HG02938 (cell line): ENCODE measurements around the gene SEMA4D.
"Not testable (repeated sequence)": the region's sequence is repeated elsewhere in the genome, so short reads cannot be mapped to it uniquely, and the experiment has no call there.

ENCODE experiments used
- ATAC-seq: cut with Tn5 transposase; IDR thresholded peaks from one replicate; pipeline ENCODE4 v1.9.1; 2021; ENCODE audit warnings: mild to moderate bottlenecking, moderate library complexity; ENCODE audit not compliant: unreplicated experiment

The SEMA4D gene

DNA sequence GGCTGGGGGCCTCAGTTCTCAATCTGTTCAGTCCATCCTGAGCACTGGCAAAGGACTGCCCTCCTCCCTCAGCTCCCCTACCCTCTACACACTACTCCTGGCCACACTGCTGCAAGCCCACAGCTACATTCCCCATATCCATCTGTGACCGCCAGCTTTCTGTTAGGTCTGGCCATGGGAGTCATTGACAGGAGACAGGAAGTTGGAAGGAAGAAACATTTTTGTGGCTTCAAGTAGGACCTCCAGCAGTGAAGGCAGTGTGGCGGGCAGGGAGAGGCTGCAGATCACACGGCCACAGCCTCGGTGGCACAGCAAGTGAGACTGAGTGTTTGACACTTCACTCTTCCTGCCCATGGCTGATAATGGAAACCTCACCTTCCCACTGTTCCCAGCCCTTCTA, 123.7 kb downstream of the SEMA4D start:
- no peak for ATAC-seq

DNA sequence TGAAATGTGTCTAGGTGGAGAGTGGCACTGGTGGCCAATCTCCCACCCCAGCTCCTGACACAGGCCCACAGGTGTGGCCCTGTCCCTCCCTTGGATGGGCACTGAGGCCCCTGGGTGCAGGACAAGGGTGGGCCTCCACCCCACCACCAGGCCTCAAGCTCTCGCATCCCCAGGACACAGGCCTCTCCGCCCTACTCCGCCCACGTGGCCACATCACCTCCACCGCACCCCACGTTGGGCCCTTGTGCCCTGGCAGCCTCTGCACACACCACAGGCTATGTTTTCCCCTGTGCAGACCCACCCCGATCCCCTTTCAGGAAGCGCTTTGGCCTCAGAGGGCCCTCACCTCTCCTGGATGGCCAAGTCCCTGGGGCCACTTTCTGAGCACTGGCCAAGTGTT, 124.9 kb downstream of the SEMA4D start:
- ATAC-seq = no peak

DNA sequence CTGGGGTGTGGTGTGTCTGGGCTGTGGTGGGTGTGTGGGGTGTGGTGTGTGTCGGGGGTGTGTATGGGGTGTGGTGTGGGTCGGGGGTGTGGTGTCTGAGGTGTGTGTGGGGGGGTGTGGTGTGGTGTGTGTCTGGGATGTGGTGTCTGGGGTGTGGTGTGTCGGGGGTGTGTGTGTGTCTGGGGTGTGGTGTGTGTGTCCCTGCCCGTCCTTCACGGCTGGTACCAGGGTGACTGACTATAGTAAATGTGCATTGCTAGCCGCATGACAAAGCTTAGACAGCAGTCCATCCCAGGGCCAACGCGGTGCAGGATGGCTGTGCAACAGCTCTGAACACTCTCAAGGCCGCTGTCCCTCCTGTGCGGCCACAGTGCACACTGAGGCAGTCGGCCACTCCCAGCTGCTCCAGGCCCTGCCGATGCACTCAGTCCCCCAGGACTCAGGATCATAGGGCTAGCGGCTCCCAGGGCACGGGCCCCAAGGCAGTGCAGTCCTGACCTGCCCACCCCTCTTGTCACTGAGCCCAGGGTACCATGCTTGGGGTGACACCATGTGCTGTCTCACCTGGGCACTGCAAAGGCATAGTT, 125.6 kb downstream of the SEMA4D start:
- ATAC-seq = no peak

DNA sequence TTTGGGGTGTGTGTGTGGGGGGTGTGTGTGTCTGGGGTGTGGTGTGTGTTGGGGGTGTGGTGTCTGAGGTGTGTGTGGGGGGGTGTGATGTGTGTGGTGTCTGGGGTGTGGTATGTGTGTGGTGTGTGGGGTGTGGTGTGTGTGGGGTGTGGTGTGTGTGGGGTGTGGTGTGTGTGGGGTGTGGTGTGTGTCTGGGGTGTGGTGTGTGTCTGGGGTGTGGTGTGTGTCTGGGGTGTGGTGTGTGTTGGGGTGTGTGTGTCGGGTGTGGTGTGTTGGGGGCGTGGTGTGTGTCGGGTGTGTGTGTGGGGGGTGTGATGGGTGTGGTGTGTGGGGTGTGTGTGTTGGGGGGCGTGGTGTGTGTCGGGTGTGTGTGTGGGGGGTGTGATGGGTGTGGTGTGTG, 126.1 kb downstream of the SEMA4D start:
- ATAC-seq = not testable (repeated sequence)

DNA sequence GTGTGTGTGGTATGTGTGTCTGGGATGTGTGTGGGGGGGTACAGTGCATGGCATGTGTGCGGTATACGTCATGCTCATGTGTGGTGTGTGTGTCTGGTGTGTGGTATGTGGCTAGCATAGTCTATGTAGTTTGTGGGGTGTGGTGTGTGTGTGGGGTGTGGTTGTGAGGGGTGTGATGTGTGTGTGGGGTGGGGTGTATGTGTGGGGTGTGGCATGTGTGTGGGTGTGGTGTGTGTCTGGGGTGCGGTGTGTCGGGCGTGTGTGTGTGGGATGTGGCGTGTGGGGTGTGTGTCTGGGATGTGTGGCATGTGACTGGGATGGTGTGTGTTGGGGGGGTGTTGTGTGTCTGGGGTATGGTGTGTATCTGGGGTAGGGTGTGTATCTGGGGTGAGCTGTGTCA, 127.3 kb downstream of the SEMA4D start:
- ATAC-seq = no peak

DNA sequence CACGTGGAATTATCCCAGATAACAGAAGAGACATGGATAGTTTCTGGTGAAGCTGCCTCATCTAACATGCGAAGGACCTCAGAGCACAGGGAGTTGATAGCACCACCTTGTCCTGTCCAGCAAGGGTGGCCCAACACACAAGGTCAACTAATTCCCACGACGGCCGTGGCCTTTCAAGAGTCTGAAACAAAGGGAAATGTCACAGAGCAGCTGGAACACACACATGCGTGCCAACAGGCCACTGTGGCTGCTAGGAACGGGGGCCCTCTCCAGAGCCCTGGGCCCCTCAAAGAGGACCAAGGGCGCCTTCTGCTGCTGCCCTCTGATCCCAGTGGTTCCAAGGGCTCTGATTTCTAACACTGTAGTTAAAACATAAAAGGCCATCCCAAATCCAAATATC, 128.9 kb downstream of the SEMA4D start:
- ATAC-seq = no peak

DNA sequence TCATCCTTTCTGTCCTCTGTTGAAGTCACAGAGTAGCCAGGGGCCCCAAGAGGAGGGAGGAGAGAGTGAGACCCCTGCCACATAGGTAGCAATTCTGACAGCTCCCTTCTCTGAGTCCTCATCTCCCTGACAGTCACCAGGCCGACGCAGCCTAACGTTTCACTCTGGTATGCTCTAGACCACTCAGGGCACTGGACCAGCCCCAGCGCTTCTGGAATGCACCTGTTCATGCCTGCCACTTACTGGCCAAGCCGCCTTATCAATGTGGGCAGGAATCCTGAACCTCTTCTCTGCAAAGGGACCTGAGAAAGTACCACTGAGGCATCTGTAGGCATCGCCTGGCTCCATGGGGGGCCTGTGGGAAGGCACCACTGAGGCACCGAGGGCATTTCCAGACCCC, 129.4 kb downstream of the SEMA4D start:
- ATAC-seq = no peak

DNA sequence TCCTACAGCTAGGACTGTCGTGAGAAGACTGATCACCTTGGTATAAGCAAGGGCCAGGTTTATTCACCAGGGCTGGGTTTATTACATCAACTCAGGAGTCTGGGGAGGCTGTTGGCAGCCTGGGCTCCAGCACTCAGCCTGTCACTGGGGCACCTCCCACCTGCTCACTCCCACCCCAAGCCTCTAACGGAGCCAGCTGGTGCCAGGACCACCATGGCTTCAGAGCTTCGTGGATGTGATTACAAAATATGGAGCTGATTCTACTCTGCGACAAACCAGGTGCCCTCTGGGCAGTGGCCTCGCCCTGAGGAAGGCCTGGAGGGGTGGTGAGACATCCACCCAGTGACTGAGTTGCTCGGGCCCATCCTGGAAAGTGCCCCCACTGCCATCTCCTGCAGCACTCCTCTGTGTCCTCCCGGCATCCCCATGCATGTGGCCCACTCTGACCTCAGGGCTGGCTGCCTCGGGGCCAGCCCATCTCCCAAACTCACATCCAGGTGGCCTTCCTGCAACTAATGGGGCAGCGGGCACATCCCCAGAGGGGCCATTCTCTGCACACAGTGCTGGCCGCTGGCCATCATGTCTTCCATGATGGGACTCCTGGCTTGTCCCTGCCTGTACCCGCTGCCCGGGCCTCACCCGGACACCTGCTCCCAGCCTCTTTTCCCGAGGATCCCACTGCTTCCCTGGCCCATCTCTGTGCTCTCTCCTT, 130.0 kb downstream of the SEMA4D start:
- ATAC-seq = no peak

DNA sequence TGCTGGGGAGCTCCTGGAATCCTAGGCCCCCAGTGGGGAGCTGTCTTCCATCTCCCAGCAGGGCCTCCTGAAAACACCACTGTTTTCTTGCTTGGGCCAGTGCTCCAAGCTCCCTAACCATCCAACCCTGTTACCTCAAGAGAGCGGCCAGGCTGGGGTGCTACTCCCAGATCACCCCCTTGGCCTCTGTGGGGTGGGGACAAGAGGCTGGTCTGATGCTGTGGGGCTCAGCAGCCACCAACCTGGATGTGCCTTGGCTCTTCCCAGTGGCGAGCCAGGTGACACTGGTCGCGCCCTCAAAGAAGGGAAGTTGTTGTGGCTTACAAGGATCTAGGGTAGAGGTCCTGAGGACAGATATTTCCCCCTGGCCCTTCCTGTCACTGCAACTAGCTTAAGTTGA, 130.6 kb downstream of the SEMA4D start:
- no peak for ATAC-seq

DNA sequence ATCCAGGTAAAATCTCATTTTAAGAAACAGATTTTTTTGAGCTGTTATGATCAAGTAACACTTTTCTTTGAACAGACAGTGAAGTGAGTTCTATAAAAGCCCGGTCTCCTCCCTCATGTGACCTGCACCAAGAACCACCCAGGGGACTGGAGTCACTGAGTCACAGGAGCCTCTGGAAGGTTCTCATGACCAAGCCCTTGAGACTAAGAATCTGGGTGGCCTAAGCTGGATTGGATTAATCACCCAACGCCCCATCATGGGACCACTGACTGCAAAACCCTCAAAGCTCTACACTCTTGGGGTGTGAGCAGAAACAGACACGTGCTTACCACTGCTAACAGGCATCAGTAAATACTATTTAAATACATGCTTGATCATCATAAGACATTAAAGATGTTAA, 131.2 kb downstream of the SEMA4D start:
- no peak for ATAC-seq

DNA sequence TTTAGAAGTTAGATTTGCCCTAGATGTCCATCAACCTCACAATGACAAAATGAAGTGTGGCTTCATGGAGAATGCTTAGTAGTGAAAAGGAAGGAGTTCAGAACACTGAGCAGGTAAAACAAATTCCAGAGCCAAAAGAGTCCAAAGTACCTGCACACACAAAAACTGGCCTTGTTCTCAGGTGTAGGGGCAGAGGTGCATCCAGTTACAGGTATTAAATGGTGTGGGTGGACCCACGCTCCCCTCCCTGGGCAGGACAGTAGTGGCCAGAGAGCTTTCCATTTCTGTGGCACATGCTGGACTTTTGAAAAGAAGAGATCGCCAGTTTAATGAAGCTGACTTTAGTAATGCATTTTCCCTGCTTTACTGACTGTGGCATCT, 132.4 kb downstream of the SEMA4D start:
- no peak for ATAC-seq

DNA sequence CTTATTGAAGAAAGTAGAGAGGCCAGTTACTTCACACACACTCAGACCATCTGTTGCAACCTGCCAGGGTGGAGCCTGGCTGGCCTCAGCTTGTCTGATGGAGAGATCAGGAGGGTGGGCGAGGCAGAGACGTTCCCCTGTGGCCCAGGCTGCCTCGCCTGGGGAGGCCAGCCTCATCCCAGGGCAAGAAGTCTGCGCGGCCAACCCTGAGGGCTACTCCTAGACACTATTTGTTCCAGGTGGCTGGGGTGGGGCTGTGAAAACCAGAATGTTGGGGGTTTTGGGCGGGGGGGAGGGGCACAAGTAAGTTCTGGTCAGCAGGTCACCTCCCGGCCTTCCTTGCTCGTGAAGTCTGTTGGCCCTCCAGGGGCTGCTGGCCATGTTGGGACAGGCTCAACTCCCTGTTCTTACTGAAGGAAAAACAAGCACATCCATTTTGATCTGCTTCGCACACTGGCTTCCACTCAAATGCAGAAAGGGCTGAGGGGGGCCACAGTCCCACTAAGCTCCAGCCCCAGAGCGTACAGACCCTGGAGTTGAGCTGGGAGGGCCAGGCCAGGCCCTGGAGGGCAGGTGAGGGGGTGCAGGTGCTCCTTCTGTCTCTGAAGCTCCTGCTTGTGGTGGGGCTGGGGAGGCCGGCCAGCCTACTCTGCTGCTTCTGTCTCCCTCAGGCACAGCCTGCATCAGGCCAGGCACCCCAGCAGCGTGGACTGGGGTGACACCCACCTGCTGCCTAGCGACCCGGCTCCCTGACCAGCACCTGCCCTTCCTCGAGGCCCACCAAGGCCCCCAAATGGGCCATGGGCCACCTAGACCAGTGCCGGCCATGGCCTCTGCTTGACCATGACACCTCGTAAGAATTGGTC, 133.0 kb downstream of the SEMA4D start:
- ATAC-seq = no peak

DNA sequence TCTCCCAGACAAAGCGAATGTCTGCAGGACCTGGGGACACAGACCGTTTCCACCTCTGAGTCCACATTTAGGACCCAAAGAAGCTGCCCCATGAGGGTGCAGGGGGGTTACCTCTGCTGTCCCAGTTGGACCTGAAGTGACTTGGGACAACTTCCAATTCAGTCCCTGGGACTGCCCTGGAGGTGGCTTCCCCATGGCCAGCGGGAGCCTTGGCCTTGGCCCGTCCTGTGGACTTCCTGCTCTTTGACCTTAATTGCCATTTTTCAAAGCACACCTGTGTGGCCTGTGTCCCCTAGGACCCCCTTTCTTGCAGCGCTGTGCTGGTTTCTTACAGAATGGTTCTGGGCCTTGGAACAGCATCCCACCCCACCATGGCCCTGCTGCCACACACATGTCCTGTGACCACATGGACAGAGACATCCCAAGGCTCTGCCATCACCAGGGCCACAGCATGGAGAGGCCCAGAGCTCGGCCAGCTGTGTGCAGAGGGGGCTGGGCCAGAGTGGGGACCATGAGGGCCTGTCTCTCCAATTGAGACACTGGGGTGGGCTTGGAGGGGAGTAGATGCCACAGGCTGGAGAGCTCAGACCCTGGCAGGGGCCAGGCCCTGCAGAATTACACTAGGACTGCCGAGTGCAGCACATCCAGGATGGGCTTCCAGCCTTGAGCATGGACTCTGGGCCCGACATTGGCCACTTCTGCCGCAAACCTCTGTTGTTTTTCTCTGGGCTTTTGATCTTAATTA, 133.8 kb downstream of the SEMA4D start:
- ATAC-seq = no peak

DNA sequence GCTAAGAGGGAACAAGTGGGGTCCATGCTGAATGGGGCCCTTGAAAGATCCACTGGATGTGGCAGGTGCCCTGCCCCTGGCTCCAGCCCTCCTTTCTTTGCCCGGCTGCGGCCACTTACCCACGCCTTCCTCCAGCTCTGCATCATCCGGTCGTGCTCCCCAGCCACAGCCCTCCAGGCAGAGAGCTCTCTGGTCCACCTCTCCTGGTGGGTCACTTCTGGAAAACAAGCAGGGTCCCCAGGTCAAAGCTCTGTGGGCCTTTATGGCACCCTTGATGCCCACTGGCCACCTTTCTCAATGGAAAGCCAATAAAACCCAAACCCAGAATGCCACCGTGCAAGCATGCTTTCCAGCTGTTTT, 134.6 kb downstream of the SEMA4D start:
- no peak for ATAC-seq

DNA sequence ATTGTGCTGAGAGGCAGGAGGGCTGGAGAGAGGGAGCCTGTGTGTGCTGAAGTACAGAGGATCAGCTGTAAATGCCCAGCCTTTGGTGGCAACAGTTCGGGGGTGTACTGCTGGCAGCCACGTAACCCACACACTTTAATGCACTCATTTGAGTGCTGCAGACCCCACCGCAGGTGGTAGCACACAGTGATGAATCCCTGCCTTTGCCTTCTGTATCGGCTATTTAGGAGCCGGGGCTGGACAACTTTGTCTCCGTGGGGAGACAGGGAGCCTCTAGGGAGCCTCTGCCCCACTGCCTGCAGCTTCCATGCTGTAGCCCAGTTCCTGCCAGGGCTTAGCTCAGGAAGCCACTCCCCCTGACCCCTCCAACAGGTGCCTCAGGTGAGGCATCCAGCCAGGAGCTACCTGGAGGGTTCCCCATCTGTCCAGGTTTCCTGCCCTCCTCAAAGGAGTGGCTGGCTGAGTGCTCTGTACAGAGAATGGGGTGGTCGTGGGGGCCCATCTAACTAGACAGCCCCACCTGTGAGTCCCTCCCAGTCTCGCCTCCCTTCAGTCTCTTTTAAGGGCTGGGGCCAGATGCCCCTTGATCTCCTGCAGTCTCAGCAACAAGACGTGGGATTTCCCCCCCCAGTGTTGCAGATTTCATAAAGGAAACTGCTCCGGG, 135.1 kb downstream of the SEMA4D start:
- ATAC-seq = no peak

DNA sequence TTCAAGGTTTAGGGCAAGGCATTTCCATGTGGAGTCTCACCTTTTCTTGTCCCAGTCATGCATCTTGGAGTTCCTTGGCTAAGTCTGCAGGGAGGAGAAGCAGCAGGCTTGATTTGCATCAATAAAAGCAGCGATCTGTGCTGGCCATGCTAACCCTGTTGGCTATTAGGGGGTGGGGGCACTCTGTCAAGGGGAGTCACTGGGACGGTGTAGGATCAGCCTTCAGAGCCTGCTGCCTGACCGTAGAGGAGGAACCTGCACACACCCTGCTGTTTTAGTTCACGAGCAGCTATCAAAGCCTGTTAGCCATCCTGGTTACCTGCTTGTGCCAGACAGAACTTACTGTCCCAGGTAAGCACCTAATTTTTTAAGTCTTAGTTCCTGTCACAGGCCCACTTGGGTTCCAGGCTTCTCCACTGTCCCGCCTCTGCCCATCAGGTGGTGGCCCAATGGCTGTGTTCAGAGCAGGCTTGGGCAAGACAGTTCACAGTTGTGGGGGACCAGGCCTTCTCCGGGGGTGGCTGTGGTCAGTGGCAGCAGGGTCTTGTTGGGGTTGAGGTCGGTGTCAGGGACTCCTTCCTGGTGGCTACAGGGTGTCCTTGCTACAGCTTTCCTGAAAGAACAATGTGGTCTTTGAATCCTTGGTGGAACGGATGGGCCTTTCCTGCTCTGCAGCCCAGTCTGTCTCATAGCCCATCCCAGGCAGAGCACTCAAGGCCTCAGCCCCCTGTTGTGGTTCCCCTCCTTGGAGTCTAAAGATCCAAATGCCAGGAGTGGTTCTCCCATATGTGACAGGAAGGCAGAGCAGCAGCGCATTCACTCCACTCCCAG, 135.9 kb downstream of the SEMA4D start:
- ATAC-seq = no peak

DNA sequence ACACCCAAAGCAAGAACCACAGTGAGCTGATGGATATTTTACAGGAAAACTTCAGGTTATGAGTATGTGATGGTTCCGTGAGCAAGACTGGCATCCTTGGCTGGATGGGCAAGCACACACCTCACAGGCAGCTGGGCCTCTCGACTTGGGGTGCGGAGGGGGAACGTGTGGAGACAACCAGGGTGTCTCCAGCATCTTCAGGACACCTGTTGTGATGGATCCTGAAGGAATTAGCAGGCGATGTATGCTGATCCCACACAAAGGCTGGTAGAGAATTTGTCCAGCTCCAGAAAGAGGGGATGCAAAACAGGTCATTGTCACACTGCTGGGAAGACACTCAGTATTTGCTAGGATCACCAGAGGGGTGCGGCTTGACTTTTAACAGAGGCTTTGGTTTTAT, 136.9 kb downstream of the SEMA4D start:
- ATAC-seq = no peak

DNA sequence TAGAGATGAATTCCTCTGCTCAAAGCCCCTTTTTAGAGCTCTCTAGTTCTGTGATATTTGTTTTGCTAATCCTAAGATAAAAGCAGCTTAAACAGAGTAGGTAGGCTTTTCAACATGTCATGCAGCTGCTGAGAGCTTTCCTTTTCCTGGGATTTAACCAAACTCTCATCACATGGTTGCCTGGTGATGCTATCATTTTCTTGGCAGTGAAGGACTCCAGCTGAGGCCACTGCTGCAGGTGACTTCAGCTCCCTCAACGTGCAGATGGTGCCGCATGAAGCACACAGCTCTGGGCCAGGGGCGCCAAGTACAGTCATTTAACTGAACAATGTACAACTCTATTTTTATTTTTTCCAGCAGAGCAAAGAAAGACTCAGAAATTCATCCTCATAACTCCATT, 137.4 kb downstream of the SEMA4D start:
- no peak for ATAC-seq

DNA sequence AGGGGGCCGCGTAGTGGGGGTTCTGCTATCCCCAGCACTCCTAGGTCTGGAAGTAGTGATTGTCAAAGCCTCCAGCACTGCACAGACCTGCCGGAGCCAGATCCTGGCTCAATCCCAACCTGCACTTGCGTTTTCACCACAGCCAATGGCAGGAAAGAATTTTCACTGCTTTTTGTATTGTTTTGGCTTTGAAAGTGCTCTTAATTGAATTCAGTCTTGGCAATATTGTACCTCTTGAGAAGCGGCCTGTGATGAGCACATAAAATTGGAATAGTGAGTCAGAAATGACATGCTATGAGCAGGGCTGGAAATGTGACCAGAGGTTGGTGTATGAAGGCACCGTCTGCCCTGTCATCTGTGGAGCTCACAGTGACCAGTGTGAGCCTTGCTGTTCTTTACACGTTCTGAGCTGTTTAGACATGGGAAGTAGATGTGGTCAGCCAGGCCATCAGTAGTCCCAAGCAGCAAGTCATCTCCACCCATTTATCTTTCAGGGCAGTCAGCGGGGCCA, 138.1 kb downstream of the SEMA4D start:
- ATAC-seq = no peak

DNA sequence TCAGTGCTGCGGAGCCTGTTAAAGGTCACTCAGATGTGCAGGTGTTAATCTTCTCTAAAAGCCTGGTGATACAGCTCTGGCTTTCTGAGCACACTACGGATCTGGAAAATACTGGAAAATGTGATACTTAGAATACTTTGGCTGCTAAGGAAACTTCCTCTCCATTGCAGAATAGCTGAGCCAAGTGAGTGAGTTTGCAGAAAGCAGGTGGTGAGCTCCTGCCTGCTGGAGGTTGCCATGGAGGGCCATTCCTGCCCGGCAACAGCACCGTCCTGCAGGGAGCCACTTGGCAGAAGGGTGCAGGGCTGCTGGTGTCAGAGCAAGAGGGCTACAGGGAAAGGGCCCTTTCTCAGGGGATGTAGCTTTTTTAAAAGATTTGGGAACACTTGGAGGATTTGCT, 138.9 kb downstream of the SEMA4D start:
- no peak for ATAC-seq
